K562 (cell line): ENCODE results near the gene STAMBPL1. TPM values are rescaled to one million over a fixed set of nuclear protein-coding genes. Genes with fewer than 3 reads are reported as not detected.
A peak's percentile ranks its signal among the peaks of the same experiment; 100 is the strongest.

ENCODE experiments used
- ATAC-seq: fragments of 200-7000 bp; cut with Tn5 transposase; 3 replicates; pipeline ENCODE4 v1.9.1; 2020; ENCODE audit warnings: moderate library complexity
- BruUV-seq: library from RNA; stranded (reverse); fragments of 400-500 nt; replicated peaks from 2 replicates; lab custom pipeline; 2021; lab: Mats Ljungman, UMichigan
- CTCF ChIA-PET: fragments of 300-600 bp; formaldehyde crosslinking; extraction: SDS; loops from one replicate; lab custom pipeline; 2021; ENCODE audit warnings: low intra/inter-chr PET ratio; lab: Yijun Ruan, JAX
- POLR2A ChIA-PET: fragments of 300-600, 350-650 bp; sonication (Branson Sonifier 250); formaldehyde crosslinking; extraction: SDS; loops from one replicate; lab custom pipeline; 2021; ENCODE audit warnings: antibody characterized with exemption, inconsistent platforms; lab: Yijun Ruan, JAX
- DNase-seq, 4 experiments: peaks; one replicate each; pipeline versions ENCODE4 v3.0.0 to v3.0.0-alpha.2; 2011 to 2018; ENCODE audit warnings: low spot score in 3 of 4, mixed read lengths in 3 of 4; ENCODE audit errors: extremely low read depth in 1 of 4
- FAIRE-seq: peaks from 2 replicates; lab custom pipeline; 2011; peaks lifted over from hg19 to GRCh38; lab: Jason Lieb, UNC
- H2AFZ ChIP-seq: 2 replicates; pipeline ENCODE4 v1.6.0; 2011; ENCODE audit warnings: low read depth, low read length, control low read depth, inconsistent platforms
- H3K27ac ChIP-seq: fragments of 200-600 bp; 3 replicates; pipeline ENCODE4 v1.8.0; 2011; ENCODE audit warnings: low read depth, mild to moderate bottlenecking, control low read depth, inconsistent platforms, low read length, moderate library complexity, mixed read lengths; ENCODE audit errors: extremely low read depth
- H3K27me3 ChIP-seq, 2 experiments: fragments of 300-600 bp in 1 of 2; 2 replicates in 1 of 2; 3 replicates in 1 of 2; pipeline versions ENCODE4 v1.6.0 to v1.8.0; 2011; ENCODE audit warnings: inconsistent platforms in 2 of 2, low read length in 2 of 2, mild to moderate bottlenecking in 1 of 2, mixed read lengths in 1 of 2, moderate library complexity in 1 of 2; ENCODE audit not compliant: control insufficient read depth in 2 of 2, insufficient read depth in 2 of 2
- H3K36me3 ChIP-seq: fragments of 300-600 bp; 3 replicates; pipeline ENCODE4 v1.8.0; 2011; ENCODE audit warnings: mild to moderate bottlenecking, low read length, inconsistent platforms; ENCODE audit not compliant: control insufficient read depth, insufficient read depth
- H3K4me1 ChIP-seq, 2 experiments: fragments of 200-600 bp in 1 of 2; replicated peaks in 1 of 2; 2 replicates in 1 of 2; 3 replicates in 1 of 2; pipeline versions ENCODE4 v1.5.1 to v1.8.0; 2011; ENCODE audit warnings: inconsistent platforms in 2 of 2, low read length in 2 of 2, mild to moderate bottlenecking in 1 of 2, mixed read lengths in 1 of 2, moderate library complexity in 1 of 2; ENCODE audit not compliant: control insufficient read depth in 2 of 2, insufficient read depth in 2 of 2
- H3K4me2 ChIP-seq: 2 replicates; pipeline ENCODE4 v1.6.1; 2011; ENCODE audit warnings: low read length, control low read depth, inconsistent platforms, mixed read lengths; ENCODE audit not compliant: insufficient read depth
- H3K4me3 ChIP-seq: fragments of 200-600 bp; sonication (generic), shearing (Covaris generic); 2 replicates; pipeline ENCODE4 v1.5.1; 2016; ENCODE audit warnings: control low read depth, inconsistent platforms
- H3K79me2 ChIP-seq: fragments of 200-600 bp; 3 replicates; pipeline ENCODE4 v1.8.0; 2011; ENCODE audit warnings: low read length, inconsistent platforms; ENCODE audit not compliant: control insufficient read depth, insufficient read depth
- H3K9ac ChIP-seq, 2 experiments: 2 replicates each; pipeline versions ENCODE4 v1.6.0 to v1.6.1; 2011; ENCODE audit warnings: low read depth in 2 of 2, low read length in 2 of 2, control low read depth in 1 of 2, inconsistent platforms in 1 of 2, mild to moderate bottlenecking in 1 of 2, mixed read lengths in 1 of 2; ENCODE audit not compliant: insufficient read depth in 1 of 2
- H3K9me1 ChIP-seq: one replicate; pipeline ENCODE4 v1.6.0; 2011; ENCODE audit warnings: inconsistent platforms, mild to moderate bottlenecking, low read length, moderate library complexity; ENCODE audit not compliant: control insufficient read depth, insufficient read depth
- H3K9me3 ChIP-seq: replicated peaks from 2 replicates; pipeline ENCODE4 v1.5.1; 2011; ENCODE audit warnings: low read depth, low read length, inconsistent platforms; ENCODE audit not compliant: control insufficient read depth, insufficient read depth
- H4K20me1 ChIP-seq: replicated peaks from 2 replicates; pipeline ENCODE4 v1.6.1; 2011; ENCODE audit warnings: low read length, inconsistent platforms, mixed read lengths; ENCODE audit not compliant: control insufficient read depth, insufficient read depth
- DEAF1 ChIP-seq: fragments of 450-650 bp; formaldehyde crosslinking; IDR thresholded peaks from 2 replicates; pipeline ENCODE4 v1.4.0; 2020; ENCODE audit warnings: mild to moderate bottlenecking, moderate library complexity
- POU5F1 ChIP-seq: fragments of 150-350 bp; IDR thresholded peaks from 2 replicates; pipeline ENCODE4 v1.6.1; 2014; ENCODE audit warnings: borderline replicate concordance, low read length, low read depth, mild to moderate bottlenecking; ENCODE audit not compliant: partially characterized antibody
- TRIM25 ChIP-seq: fragments of 450-650 bp; IDR thresholded peaks from 2 replicates; pipeline ENCODE4 v1.7.0; 2016; ENCODE audit warnings: borderline replicate concordance
- ZKSCAN3 ChIP-seq: fragments of 250-450 bp; sonication (Bioruptor Pico); IDR thresholded peaks from 2 replicates; pipeline ENCODE4 v1.4.0; 2020
- WGBS: fragments of 100-300 bp; shearing (Covaris generic); methylation state at CpG from one replicate; pipeline ENCODE4 v1.1.6; 2016; ENCODE audit warnings: low coverage, mixed read lengths; ENCODE audit not compliant: insufficient coverage; ENCODE audit errors: missing lambda C conversion rate; 5-methylcytosine and 5-hydroxymethylcytosine counted together
- in situ Hi-C: fragments of 300-500 bp; cut with MboI; formaldehyde crosslinking; loops from 4 replicates; pipeline ENCODE4 v1.15.0; 2018; ENCODE audit warnings: inconsistent platforms, mixed read lengths
- intact Hi-C: fragments of 100-400 bp; cut with micrococcal nuclease; formaldehyde crosslinking; loops from 2 replicates; pipeline ENCODE4 v1.14.2; 2022
- polyA plus RNA-seq, 8 experiments: library from polyadenylated mRNA; depleted of rRNA in 4 of 8; stranded (reverse) in 5 of 8; unstranded in 3 of 8; fragments of >200 nt; fragmentation: Nextera tagmentation in 2 of 8; fragmentation: Illumina TruSeq in 1 of 8; extraction: Ambion mirVana in 2 of 8; extraction: Trizol in 1 of 8; gene quantifications; 2 replicates each; pipeline versions ENCODE4 v1.2.1 to v1.2.3, GENCODE V29; 2011 to 2014; ENCODE audit warnings: inconsistent platforms in 1 of 8, missing spikeins in 1 of 8
- total RNA-seq, 7 experiments: library from RNA; depleted of rRNA in 6 of 7; stranded (reverse); fragments of >200 nt in 6 of 7; fragmentation: Illumina TruSeq in 2 of 7; extraction: Trizol in 2 of 7; gene quantifications; 2 replicates each; pipeline versions ENCODE4 v1.2.1 to v1.2.3, GENCODE V29; 2011 to 2021; ENCODE audit warnings: low replicate concordance in 1 of 7
- TF ChIP-seq, protein P1 (sequence below), 2 experiments: fragments of 450-650 bp; formaldehyde crosslinking in 1 of 2; IDR thresholded peaks; 2 replicates each; pipeline versions ENCODE4 v1.4.0 to v1.6.1; 2014 to 2020; ENCODE audit warnings: mild to moderate bottlenecking in 2 of 2, borderline replicate concordance in 1 of 2, low read depth in 1 of 2

STAMBPL1 gene
- total and polyA plus RNA-seq, 9 of the 15 experiments (the other 6 are each of a cell fraction or from before 2014, with no cell fraction given), result 0.09 TPM; not detected in 8

- in situ Hi-C loops, result no loop called here
- ATAC-seq, result peak; percentile 83
- no peak for TF ChIP-seq ZKSCAN3 (CRISPR knock-in tag)
- no peak for TF ChIP-seq POU5F1
- TF ChIP-seq, protein P1, sequence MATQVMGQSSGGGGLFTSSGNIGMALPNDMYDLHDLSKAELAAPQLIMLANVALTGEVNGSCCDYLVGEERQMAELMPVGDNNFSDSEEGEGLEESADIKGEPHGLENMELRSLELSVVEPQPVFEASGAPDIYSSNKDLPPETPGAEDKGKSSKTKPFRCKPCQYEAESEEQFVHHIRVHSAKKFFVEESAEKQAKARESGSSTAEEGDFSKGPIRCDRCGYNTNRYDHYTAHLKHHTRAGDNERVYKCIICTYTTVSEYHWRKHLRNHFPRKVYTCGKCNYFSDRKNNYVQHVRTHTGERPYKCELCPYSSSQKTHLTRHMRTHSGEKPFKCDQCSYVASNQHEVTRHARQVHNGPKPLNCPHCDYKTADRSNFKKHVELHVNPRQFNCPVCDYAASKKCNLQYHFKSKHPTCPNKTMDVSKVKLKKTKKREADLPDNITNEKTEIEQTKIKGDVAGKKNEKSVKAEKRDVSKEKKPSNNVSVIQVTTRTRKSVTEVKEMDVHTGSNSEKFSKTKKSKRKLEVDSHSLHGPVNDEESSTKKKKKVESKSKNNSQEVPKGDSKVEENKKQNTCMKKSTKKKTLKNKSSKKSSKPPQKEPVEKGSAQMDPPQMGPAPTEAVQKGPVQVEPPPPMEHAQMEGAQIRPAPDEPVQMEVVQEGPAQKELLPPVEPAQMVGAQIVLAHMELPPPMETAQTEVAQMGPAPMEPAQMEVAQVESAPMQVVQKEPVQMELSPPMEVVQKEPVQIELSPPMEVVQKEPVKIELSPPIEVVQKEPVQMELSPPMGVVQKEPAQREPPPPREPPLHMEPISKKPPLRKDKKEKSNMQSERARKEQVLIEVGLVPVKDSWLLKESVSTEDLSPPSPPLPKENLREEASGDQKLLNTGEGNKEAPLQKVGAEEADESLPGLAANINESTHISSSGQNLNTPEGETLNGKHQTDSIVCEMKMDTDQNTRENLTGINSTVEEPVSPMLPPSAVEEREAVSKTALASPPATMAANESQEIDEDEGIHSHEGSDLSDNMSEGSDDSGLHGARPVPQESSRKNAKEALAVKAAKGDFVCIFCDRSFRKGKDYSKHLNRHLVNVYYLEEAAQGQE (IDR thresholded peaks at IDR 0.05; ENCODE audit: borderline replicate concordance), result peak; percentile 32; the same call in 1 of the 2 replicates
- TF ChIP-seq, protein P1 (CRISPR knock-in tag; IDR thresholded peaks at IDR 0.05; ENCODE audit: low read depth), result no peak
- TF ChIP-seq DEAF1 (CRISPR knock-in tag), result 0 out of 2 replicates have a peak, but pooled peaks have one; percentile 30
- no peak for TF ChIP-seq TRIM25
Observed at GRCh38 chr10:88932539-88933256, 52.7 kb downstream of the STAMBPL1 start.

More at GRCh38 chr10:88932539-88933256, 52.7 kb downstream of the STAMBPL1 start:
- WGBS, result 0% methylated on average over 7 of the region's 7 CpGs
- no peak overlapping the region for H3K9ac ChIP-seq
- no peak overlapping the region for H3K4me3 ChIP-seq
- ChIA-PET CTCF (interaction anchor here (2.7 kb wide), 1 partner anchor 97 kb away, joined by 10 read pairs; no protein-coding TSS in a partner anchor), POLR2A (no interaction called here)
- peak; percentile 19 to 35 (median 28) for DNase-seq
- H3K4me1 ChIP-seq, result no peaks in the 10 kb centered on the region
- no peak overlapping the region for H3K27ac ChIP-seq
- no peaks in the 10 kb centered on the region for H4K20me1 ChIP-seq
- BruUV-seq, result no TSS peak
- intact Hi-C loops, result loop anchor here (1.0 kb wide), 1 partner anchor 97 kb away; no protein-coding TSS in a partner anchor
- no peak overlapping the region for H3K4me2 ChIP-seq
- FAIRE-seq, result peak; percentile 56
- H3K9me3 ChIP-seq, result no peaks in the 10 kb centered on the region
- H3K36me3 ChIP-seq, result no peaks in the 10 kb centered on the region
- no peaks in the 10 kb centered on the region for H3K9me1 ChIP-seq
- H3K79me2 ChIP-seq, result no peaks in the 10 kb centered on the region
- H2AFZ ChIP-seq, result no peak overlapping the region
- no peaks in the 10 kb centered on the region for H3K27me3 ChIP-seq
